ENCODE data around the gene PCSK6.

Gene PCSK6

DNA sequence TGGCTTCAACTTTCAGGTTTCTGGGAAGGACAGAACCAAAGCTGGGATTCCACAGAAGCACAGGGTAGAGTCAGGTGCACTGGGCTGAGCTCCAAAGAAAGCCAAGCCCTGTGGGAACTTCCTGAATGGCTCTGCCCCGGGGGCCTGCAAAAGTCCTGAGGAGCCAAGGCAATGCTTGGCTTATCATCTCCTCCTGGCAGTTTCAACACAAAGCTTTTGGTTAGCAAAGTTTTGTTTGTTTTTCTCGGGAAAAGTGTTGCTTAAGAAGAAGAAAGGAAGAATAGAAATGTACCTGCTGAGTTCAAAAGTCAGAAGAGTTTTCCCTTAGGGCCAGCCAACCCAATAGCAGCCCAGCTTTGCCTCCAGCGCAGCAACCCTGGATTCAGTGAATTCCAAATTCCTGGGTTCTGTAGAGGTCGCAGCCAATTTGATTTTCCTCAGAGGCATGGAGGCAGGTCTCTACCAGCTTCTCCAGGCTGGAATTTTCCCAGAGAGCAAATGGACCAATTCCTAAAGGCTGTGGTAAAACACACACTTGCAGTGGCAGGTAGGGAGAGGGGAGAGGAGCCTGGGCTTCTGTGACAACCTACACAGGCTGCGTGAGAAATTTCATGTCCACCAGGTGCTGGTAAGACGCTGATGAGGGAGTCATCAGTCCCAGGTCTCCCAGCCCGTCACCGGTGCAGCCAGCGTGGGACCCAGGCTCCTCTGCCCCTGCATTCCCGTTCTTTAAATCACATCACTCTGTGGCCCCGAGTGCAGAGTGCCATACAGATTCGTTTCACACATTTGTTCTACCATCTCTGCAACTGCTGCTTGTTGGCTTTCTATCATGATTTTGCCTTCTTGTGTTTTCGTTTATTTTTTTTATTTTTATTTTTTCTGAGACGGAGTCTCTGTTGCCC, 140.2 kb downstream of the PCSK6 start:
- DNase-seq, result no peak

DNA sequence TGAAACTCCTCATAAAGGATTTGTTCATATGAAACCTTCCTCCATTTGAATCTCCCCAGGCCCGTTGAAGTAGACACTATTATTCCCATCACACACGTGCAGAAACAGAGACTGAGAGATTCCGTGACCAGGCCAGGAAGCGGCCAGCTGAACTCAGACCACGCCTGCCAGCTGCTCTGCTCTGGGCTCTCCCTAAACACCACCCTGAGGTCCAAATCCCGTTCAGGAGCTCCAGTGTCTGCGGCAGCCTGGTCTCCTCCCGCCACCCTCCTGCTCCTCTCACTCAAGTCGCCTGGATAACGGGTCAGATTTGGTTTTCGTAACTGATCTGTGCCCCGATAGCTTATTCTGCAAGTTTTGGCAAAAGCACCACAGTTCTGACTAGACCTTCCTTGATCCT, 140.9 kb downstream of the PCSK6 start:
- no peak for DNase-seq

DNA sequence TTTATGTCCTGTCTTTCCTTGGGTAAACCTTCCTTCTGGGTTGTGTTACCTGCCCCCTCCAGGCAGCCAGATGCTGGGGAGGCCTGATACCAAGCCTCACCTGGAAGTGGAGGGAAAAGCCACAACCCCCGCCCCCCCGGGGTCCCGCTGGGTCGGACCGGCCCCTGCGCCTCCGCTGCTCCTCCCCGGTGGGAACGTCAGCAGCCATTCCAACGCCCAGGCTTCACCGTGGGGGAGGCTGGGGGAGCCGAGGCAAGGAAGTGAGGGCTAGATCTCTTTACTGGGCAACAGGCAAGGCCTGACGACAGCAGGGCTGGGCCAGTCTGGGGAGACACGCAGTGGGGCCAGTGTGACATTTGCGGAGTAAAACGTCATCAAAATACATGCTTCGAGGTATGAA, 141.5 kb downstream of the PCSK6 start:
- DNase-seq, result no peak

DNA sequence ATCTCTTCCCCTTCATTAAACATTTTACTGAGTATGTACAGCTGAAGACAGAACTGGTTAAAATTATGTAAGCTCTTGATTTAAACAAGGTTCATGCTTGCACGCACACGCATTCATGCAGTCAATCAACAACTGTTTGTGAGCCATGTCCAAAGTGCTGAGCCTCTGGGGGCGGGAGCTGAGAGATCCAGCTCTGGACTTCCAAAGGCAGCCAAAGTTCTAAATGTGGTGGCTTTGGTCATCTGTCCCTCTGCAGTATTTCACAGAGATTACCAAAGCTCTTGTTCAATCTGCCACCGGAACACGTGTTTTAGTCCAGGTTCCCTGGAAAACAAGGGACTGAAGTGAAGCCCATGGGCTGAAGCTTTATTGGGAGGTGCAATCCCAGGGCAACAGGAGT, 142.1 kb downstream of the PCSK6 start:
- no peak for DNase-seq

DNA sequence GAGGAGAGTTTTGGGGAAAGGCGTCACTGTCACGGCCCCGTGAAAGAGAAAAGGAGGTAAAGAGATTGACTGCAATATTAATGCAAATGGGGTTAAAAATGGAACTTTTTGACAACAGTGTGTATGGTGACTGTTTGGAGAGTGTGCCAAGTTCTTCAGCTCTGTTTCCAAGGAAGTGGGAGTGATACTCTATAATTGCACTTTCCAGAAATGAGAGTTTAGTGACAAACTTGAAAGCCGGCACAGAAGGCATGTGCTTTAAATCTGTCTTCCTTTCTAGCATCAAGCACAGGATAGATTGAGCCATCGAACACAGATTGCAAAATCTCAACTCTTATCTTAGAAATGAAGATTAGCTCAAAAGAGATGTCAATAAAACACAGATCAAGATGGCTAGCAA, 142.6 kb downstream of the PCSK6 start:
- DNase-seq, result no peak

DNA sequence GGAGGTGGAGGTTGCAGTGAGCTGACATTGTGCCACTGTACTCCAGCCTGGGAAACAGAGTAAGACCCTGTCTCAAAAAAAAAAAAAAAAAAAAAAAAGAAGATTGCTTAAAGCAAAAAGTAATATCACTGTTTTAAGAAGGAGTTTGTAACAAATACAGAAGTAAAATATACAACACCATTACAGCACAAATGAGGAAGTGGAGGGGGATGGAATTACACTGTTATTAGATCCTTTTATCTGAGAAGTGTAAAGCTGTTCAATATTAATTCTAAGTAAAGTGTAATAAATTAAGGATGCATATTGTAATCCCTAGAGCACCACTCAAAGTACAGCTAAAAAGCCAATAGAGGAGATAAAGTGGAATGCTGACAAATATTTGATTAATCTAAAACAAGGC, 147.5 kb downstream of the PCSK6 start:
- no peak for DNase-seq

DNA sequence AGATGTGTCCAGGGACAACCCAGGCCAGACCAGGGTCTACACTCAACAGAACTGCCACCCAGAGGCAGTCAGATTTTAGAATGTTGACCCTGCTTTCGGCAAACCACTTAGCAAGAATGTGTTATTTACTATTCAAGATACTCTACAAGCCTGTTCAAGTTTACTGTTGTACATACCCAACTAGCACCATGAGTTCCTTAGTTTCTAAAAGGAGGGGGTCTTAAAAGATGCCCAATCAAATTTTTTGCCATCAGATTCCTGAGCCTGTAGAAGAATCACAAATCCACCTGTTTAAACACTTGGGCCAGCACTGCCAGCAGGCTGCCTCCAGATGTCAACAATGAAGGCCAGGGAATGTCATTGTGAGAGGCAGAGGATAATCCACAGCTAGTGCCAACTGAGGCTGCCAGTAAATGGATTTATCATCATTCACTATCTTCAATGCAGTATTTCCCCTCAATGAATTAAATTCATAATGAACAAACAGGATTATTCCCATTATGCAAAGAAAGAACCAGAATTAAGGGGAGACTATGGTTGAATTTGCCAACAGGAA, 150.9 kb downstream of the PCSK6 start:
- DNase-seq, result no peak

DNA sequence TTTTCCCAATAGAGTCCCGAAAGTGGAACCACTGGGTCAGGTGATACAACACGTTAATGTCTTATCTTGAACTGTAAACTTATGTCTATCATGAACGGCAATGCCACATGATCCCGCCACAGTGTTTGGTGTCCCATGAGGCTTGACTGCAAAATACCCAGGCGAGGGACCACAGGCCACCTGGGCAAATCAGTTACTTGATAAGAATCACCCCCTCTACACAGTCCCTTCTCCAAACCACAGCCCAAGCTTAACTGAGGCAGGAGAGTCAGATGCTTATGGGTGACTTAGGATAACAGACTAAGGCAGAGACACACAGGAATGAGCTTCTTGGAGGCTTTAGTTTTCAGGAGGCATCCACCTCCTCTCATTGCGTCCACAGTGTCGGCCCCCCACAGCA, 151.5 kb downstream of the PCSK6 start:
- no peak for DNase-seq

DNA sequence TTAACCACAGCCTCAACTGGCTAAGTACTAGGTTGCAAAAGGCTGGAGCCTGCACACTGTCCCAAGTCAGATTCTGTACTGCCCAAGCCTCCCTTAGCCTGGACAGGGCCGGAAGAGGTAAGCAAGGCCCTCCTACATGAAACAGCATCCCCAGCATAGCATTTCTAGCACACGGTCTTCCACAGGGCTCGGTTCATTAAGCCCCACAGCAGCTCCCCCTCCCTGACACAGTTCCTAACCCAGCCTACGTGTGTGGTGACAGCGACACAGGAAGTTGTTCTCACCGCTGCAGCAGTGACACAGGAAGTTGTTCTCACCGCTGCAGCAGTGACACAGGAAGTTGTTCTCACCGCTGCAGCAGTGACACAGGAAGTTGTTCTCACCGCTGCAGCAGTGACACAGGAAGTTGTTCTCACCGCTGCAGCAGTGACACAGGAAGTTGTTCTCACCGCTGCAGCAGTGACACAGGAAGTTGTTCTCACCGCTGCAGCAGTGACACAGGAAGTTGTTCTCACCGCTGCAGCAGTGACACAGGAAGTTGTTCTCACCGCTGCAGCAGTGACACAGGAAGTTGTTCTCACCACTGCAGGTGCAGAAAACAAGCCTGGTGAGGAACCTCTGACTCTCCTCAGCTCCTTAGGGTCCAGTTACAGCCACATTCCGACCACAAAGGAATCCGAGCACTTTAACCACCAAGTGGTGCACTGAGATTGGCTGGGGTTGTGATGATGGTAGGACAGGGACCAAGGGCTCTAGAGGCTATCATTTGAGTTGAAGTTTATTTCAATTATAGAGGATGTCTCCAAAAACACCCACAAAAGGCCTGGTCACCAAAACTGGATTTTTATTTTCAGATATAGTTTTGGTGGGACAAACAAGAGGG, 155.4 kb downstream of the PCSK6 start:
- DNase-seq, result peak in 2 of 4 experiments; percentile 23 to 28

DNA sequence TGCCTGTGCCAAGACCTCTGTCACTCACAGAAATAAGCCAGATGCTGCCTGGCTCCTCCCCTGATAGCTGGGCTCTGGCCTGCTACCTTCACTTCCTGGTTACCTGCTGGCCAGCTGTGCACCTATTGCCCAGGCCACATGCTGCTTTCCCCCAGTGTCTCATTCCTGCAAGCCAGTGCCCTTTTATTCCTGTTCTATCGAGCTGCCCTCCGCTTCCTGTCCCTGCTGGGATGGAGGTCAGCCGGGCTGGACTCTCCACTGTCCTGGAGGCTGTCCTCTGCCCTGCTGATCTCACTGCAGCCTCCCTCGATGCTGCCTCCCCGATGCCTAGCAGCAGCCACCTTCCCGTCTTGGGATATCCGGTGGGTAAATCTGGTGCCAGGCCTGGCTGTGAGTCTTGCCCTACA, 157.4 kb downstream of the PCSK6 start:
- no peak for DNase-seq

DNA sequence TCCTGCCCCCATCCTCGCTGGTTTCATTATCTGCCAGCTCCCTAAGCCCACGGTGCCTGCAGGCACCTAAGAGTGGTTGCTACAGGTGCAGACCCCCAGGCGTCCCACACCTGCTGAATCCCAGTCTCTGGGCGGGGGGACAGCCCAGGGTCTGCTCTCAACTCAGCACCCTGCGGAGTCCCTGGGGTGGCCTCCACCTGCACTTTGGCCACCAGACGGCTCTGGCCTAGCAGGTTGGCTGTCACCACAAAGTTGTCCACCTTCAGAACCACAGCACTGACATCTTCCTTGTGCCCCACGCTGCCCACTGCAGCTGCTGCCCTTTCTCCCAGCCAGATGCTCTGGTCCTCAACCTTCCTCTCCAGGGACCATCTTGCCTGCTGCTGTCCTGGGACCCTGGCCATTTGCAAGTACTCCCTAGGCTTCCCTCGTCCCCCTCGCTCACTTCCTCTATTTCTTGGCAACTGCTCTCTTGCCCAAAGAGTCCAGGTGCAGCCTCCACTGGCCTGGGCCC, 159.6 kb downstream of the PCSK6 start:
- DNase-seq, result no peak

DNA sequence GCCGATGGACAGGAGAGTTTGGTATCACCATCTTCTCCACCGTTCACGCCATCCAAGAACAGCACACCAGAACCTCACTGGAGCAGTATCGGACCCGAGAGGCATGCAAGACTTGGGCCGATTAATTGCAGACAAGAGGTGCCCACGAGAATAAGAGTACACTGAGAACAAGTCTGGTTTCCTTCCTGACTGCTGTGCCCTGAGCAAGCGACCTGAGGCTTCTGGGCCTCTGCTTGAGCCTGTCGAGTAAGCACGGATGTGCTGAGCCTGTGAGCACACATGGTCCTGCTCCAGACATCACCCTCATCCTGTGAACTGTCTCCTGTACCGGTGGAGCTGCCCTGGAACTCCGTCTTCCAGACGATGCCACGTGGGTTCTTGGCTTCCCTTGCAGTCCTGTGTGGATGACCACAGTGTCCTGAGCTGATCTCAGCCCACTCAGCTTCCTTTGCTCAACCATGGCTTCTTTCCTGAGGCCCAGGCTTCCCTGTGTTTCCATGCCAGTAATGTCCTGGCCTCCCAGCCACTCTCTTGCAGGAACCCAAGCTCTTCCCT, 160.1 kb downstream of the PCSK6 start:
- no peak for DNase-seq

DNA sequence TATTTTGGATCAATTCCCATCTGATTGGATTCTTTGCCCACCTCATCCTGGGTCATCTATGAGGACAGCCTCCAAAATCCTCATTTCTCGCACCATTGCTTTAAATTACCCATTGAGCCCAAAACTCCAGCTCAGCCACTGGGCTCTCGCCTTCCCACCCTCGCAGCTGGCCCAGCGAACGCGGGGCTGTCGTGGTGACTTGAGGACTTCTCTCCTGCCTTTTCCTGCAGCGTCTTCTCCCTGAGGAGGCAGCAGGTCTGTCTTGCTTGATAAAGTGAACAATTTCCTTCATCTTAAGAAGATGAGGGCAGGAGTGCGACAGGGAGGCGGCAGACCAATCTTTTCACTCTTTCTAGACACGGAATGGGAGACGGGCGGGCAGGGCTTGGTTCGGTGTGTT, 161.5 kb downstream of the PCSK6 start:
- DNase-seq, result no peak

DNA sequence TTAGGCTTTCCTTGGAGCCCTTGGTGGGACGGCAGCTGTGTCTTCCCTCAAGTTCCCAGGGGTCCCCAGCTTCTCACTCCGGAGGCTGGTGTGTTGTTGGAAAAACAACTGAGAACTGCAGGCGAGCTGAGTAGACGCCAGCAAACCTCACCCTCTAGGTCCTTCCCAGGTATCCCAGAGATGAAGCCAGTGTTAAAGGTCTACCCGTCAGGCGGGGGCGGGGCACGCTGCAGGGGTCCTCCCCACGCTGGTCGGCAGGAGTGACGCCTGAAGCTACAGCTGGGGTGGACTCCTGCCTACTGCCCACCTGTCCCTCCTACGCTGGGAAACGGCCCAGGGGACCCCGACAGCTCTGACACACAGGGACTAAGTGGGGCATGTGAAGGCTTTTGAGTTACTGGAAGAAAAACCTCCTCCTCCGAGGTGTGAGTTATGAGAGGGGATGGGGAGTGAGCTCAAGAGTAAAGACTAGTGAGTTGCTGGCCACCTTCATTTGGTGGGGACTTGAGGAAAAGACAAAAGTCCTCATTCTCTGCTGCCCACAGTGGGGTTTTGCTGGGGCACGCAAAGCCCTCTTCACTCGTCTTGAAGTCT, 162.3 kb downstream of the PCSK6 start:
- DNase-seq, result no peak

DNA sequence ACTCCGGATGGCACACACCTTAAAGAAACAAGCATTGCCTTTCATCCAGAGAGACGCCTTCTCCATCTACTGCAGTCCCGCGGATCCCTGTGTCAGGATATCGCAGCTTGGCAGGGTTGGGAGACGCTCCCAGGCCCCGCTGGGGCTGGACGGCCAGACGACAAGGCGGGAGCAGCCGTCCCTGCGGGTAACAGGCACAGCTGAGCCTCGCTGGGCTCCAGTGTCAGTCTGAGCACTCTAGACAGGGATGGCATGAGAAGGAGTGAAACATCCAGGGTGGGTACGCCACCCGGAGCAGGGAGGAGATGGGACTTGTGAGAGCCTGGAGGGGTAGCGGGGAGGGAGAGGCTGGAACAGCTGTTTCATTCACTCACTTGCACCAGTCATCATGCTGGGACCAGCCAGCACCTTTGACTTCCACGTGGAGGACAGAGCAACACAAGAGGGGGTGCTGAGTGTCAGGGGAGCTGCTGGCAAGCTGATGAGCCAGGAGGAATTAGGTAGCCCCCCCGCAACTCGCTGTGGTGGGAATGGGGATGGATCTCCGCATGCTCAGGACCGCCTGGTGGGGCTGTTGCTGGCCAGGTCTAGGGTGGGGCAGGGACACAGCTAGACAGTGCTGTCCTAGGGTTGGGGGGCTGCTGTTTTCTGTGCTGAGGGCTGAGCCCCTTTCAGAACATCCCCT, 162.9 kb downstream of the PCSK6 start:
- no peak for DNase-seq

DNA sequence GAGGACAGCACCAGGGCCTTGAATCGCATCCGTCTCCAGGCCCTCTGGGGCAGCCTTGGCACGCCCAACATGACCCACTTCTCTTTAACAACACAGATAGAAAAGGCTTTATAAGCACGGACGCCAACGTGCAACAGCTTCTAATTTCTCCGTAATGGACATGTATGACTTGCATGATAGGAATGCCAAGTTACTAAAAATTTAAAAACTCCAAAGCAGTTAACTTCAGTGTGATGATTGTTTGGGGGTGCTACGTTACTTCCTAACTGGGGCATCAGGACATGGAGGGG, 163.5 kb downstream of the PCSK6 start:
- DNase-seq, result no peak

DNA sequence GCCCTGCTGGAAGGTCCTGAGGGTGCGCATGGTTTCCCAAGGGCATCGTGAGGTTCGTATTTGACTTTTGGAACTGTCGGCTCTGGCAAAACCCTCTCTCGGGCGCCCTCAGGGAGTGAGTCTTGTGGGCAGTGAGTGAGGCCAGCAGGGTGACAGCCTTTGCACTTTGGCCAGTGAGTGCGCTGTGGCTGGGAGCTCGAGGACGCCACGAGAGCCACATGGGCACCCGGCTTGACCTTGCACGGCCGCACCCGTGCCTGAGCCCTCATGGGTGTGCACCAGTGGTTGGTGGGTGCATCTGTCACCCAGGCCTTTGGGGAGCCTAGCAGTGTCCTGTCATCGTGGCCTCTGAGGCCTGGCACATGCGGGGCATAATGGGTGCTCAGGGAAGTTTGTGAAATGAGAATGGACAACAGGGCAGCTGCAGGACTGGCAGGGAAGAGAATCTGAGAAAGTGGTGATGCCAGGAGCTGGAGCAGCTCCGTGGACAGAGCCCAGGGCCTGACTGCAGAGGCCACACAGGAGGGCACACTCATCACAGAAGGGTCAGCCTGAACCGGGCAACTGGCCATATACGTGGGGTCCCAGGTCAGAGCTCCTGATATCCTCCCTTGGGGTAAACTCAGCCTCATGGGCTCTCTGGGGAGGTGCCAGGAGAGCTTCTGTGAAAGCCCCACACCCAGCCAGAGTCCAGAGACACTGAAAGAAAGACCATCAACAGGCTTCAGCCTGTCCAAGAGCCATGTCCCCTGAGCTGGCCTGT, 164.1 kb downstream of the PCSK6 start:
- DNase-seq, result no peak

DNA sequence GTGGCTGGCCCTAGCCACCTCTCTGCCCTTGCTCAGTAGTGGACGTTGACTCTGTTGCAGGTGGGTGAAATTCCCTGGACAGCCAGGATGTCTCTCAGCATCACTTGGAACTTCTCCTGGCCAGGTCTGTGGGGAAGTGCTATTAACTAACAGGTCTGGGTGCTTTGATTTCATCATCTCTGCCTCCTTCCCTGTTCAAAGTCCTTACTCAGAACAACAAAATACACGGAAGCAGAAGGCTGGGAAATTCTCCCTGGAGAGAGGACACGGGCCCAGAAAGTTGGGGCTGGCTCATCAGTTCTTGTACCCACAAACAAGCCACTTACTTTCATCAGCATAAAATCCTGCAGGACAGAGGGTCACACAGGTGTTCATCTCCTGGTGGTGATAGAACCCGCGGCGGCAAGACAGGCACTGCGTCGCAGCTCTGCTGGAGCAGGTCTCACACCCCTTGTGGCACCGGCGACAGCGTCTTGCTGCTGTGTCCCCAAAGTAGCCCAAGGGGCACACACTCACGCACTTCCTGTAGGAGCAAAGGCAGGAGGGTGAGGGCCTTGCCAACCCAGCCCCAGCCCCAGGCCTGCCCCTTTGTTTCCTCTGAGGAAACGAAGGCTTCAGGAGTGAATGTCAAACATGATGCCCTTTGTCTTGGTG, 164.9 kb downstream of the PCSK6 start:
- DNase-seq, result no peak

DNA sequence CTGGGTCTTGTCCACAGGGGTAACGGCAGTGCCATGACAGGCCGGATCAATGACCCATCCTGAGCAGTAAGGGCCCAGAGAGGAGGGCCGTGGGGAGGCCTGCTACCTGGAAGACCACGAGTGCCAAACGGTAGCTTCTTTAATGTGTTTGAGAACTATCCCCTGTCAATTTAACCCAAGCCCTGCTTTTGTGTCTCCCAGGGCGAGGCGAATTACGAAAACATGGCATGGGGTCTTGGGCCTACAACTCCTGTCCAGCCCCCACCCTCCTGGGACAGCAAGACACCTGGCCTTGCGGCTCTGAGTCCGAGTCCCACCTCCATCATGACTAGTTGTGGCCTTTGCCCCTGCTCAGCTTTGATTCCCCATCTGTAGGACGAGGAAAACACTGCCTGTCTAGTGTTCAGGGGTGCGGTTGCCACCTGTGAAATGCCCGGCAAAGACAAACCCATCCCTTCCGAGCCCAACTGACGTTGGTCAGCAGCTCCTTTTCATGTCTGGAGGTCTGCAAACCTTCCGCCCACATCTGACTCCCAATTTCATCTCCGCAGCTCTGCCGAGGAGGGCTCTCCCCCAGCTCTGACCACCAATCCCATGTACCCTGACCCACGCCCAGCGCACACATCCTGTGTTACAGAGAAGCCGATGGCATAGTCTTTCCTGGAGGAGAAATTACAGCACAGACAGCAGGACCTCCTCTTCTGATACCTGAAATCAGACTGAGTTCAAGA, 165.5 kb downstream of the PCSK6 start:
- no peak for DNase-seq

DNA sequence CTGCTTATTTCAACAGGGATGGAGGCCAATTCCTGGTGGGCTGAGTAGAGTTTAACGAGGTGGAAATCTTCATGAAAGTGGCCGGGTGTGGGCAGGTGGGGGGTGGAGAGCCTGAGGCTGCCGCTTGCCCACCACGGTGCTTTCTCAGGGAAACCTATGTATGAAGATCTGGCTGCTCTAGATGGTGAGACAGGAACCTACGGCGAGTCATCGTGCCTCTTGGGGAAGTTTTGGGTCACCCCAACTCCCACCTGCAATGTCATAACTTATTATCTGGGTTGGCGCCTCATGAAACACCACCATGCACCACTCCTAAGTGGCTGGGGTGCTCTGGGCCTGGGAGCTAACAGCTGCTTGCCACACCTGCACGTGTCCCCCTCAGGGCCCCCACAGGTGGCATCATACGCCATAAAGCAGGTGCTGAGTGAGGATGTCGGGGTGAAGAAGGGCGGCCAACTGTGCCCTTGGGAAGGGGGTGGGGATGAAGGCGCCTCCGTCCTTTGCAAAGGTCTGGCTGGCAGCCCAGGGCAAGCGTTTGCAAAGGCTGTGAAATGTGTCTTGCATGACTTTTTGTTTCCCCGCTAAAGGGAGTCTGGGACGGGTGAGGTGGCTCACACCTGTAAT, 166.5 kb downstream of the PCSK6 start:
- DNase-seq, result no peak
